Liver (tissue), 9 donors: Measurements from ENCODE around the gene BAK1. TPM values are rescaled to one million over a fixed set of nuclear protein-coding genes. Genes with fewer than 3 reads are reported as not detected.
"Not testable (repeated sequence)": the region's sequence is repeated elsewhere in the genome, so short reads cannot be mapped to it uniquely, and the experiment has no call there.

Source experiments
- DNase-seq: peaks from one replicate; pipeline ENCODE4 v3.0.0-alpha.2; 2017; ENCODE audit warnings: low spot score
- H3K27ac ChIP-seq, 2 donors: one replicate each; pipeline ENCODE4 v1.7.0; 2013; ENCODE audit warnings: inconsistent platforms in 2 of 2, low read length in 2 of 2, control low read depth in 1 of 2, low read depth in 1 of 2, mild to moderate bottlenecking in 1 of 2
- H3K27me3 ChIP-seq, 4 donors: one replicate each; pipeline versions ENCODE4 v1.6.1 to v1.7.0; 2013; ENCODE audit warnings: low read length in 3 of 4, inconsistent platforms in 1 of 4, mild to moderate bottlenecking in 1 of 4, moderate library complexity in 1 of 4; ENCODE audit not compliant: control insufficient read depth in 4 of 4, insufficient read depth in 4 of 4
- H3K36me3 ChIP-seq, 4 donors: one replicate each; pipeline versions ENCODE4 v1.6.1 to v1.7.0; 2013; ENCODE audit warnings: low read length in 3 of 4, mild to moderate bottlenecking in 3 of 4, low read depth in 1 of 4, moderate library complexity in 1 of 4; ENCODE audit not compliant: control insufficient read depth in 4 of 4, insufficient read depth in 3 of 4
- H3K4me1 ChIP-seq, 4 donors: one replicate each; pipeline versions ENCODE4 v1.6.1 to v1.7.0; 2013; ENCODE audit warnings: low read length in 3 of 4, mild to moderate bottlenecking in 3 of 4, moderate library complexity in 1 of 4; ENCODE audit not compliant: control insufficient read depth in 4 of 4, insufficient read depth in 4 of 4
- H3K4me3 ChIP-seq, 3 donors: one replicate each; pipeline versions ENCODE4 v1.6.1 to v1.7.0; 2013; ENCODE audit warnings: low read length in 3 of 3, control low read depth in 1 of 3, low read depth in 1 of 3, mild to moderate bottlenecking in 1 of 3
- H3K9ac ChIP-seq, 2 donors: one replicate each; pipeline ENCODE4 v1.7.0; 2013; ENCODE audit warnings: low read length in 2 of 2, mild to moderate bottlenecking in 2 of 2, moderate library complexity in 2 of 2, control low read depth in 1 of 2, low read depth in 1 of 2
- H3K9me3 ChIP-seq, 4 donors: one replicate each; pipeline versions ENCODE4 v1.6.1 to v1.7.0; 2013; ENCODE audit warnings: low read length in 3 of 4; ENCODE audit not compliant: control insufficient read depth in 4 of 4
- ATF3 ChIP-seq: IDR thresholded peaks from 2 replicates; pipeline ENCODE4 v1.6.1; 2016; ENCODE audit warnings: antibody characterized with exemption
- CTCF ChIP-seq: fragments of 150-350 bp; IDR thresholded peaks from 2 replicates; pipeline ENCODE4 v1.5.1; 2017; ENCODE audit warnings: improper control_type of control experiment, low read depth, low read length; ENCODE audit not compliant: missing input control
- EGR1 ChIP-seq, 2 donors: IDR thresholded peaks; 2 replicates each; pipeline ENCODE4 v1.6.1; 2016 to 2018; ENCODE audit warnings: antibody characterized with exemption in 2 of 2, low read depth in 2 of 2
- FOXA1 ChIP-seq: IDR thresholded peaks from 2 replicates; pipeline ENCODE4 v1.6.1; 2016; ENCODE audit warnings: antibody characterized with exemption
- FOXA2 ChIP-seq: IDR thresholded peaks from 2 replicates; pipeline ENCODE4 v1.6.1; 2016; ENCODE audit warnings: antibody characterized with exemption
- GABPA ChIP-seq, 2 donors: IDR thresholded peaks in 1 of 2; conservative IDR thresholded peaks in 1 of 2; 2 replicates each; pipeline ENCODE4 v1.6.1; 2016; ENCODE audit warnings: antibody characterized with exemption in 2 of 2, mild to moderate bottlenecking in 1 of 2, moderate library complexity in 1 of 2
- HNF4A ChIP-seq, 2 donors: conservative IDR thresholded peaks; 2 replicates each; pipeline ENCODE4 v1.6.1; 2016; ENCODE audit warnings: antibody characterized with exemption in 2 of 2, mild to moderate bottlenecking in 2 of 2
- HNF4G ChIP-seq: IDR thresholded peaks from 2 replicates; pipeline ENCODE4 v1.6.1; 2016; ENCODE audit warnings: antibody characterized with exemption
- JUND ChIP-seq, 2 donors: IDR thresholded peaks; 2 replicates each; pipeline ENCODE4 v1.6.1; 2016; ENCODE audit warnings: antibody characterized with exemption in 2 of 2
- RAD21 ChIP-seq, 2 donors: IDR thresholded peaks; 2 replicates each; pipeline ENCODE4 v1.6.1; 2016; ENCODE audit warnings: antibody characterized with exemption in 2 of 2, mild to moderate bottlenecking in 2 of 2
- REST ChIP-seq: IDR thresholded peaks from 2 replicates; pipeline ENCODE4 v1.6.1; 2016; ENCODE audit warnings: antibody characterized with exemption, mild to moderate bottlenecking
- RXRA ChIP-seq, 2 donors: IDR thresholded peaks; 2 replicates each; pipeline ENCODE4 v1.6.1; 2017 to 2018; ENCODE audit warnings: antibody characterized with exemption in 2 of 2, mild to moderate bottlenecking in 1 of 2
- YY1 ChIP-seq: IDR thresholded peaks from 2 replicates; pipeline ENCODE4 v1.6.1; 2016; ENCODE audit warnings: antibody characterized with exemption, mild to moderate bottlenecking
- ZBTB33 ChIP-seq: IDR thresholded peaks from 2 replicates; pipeline ENCODE4 v1.6.1; 2016; ENCODE audit warnings: antibody characterized with exemption
- WGBS: extraction: QIAGEN DNeasy Blood & Tissue Kit; methylation state at CpG from one replicate; pipeline ENCODE4 v1.1.7; 2013; 5-methylcytosine and 5-hydroxymethylcytosine counted together
- polyA plus RNA-seq, 2 donors: library from polyadenylated mRNA; stranded (reverse) in 1 of 2; unstranded in 1 of 2; fragments of 200-250 nt in 1 of 2; fragments of >200 nt in 1 of 2; fragmentation: Nextera tagmentation in 1 of 2; extraction: Ambion mirVana in 1 of 2; gene quantifications; one replicate each; pipeline versions ENCODE4 v1.2.1 to v1.2.3, GENCODE V29; 2013 to 2015
- total RNA-seq, 2 donors: library from RNA; depleted of rRNA; stranded (reverse); fragments of >200 nt; gene quantifications; one replicate each; pipeline ENCODE4 v1.2.3, GENCODE V29; 2014
- donor health status: healthy.
- donor health status: healthy.
- donor health status: healthy.
- donor health status: healthy.
- donor health status: healthy.

The BAK1 gene
- total and polyA plus RNA-seq, 4 donors = 2.4 to 8.7 (median 5.3) TPM

GRCh38 chr6:33547499-33547898 is 32.6 kb downstream of the BAK1 start:
- TF ChIP-seq ZBTB33 (no peak), HNF4G (no peak), YY1 (no peak), RAD21 (IDR thresholded peaks at IDR 0.05) (no peak), JUND (IDR thresholded peaks at IDR 0.05) (no peak), RXRA (IDR thresholded peaks at IDR 0.05) (no peak), EGR1 (IDR thresholded peaks at IDR 0.05; ENCODE audit: low read depth in 2 of 2) (no peak), CTCF (no peak), GABPA (IDR thresholded peaks at IDR 0.05 in 1 of 2, conservative IDR thresholded peaks at IDR 0.05 in 1 of 2) (no peak), FOXA2 (no peak), FOXA1 (no peak), ATF3 (no peak), REST (no peak), HNF4A (conservative IDR thresholded peaks at IDR 0.05) (no peak)
- DNase-seq = no peak
- Histone ChIP-seq H3K4me3 (no peak overlapping the region), H3K9ac (no peak overlapping the region), H3K27ac (no peak overlapping the region), H3K27me3 (no peaks in the 10 kb centered on the region), H3K9me3 (no peaks in the 10 kb centered on the region), H3K36me3 (no peaks in the 10 kb centered on the region), H3K4me1 (no peaks in the 10 kb centered on the region)
- 45% methylated on average over 2 of the region's 2 CpGs for WGBS

GRCh38 chr6:33546766-33547165 is 33.3 kb downstream of the BAK1 start:
- H3K36me3 ChIP-seq = no peaks in the 10 kb centered on the region
- WGBS = 75% methylated on average over 5 of the region's 5 CpGs
- H3K9me3 ChIP-seq = no peaks in the 10 kb centered on the region
- H3K27me3 ChIP-seq = no peaks in the 10 kb centered on the region
- H3K9ac ChIP-seq = no peak overlapping the region
- TF ChIP-seq ZBTB33 = no peak
- TF ChIP-seq RXRA (IDR thresholded peaks at IDR 0.05) = no peak
- H3K4me1 ChIP-seq = no peaks in the 10 kb centered on the region
- H3K4me3 ChIP-seq = no peak overlapping the region
- H3K27ac ChIP-seq = no peak overlapping the region
- no peak for DNase-seq

GRCh38 chr6:33545292-33545691 is 34.8 kb downstream of the BAK1 start:
- not testable (repeated sequence) for H3K36me3 ChIP-seq, H3K27ac ChIP-seq, H3K9ac ChIP-seq, H3K9me3 ChIP-seq, DNase-seq, H3K4me3 ChIP-seq, H3K4me1 ChIP-seq, H3K27me3 ChIP-seq
- 89% methylated on average over 11 of the region's 11 CpGs for WGBS
